GM19099 (cell line): ENCODE data around the gene TNIK.

Experiments
- POLR2A ChIP-seq: IDR thresholded peaks from 3 replicates; pipeline ENCODE4 v1.6.1; 2011; ENCODE audit warnings: low read depth; ENCODE audit not compliant: insufficient read length; ENCODE audit errors: extremely low read depth

Gene TNIK

DNA sequence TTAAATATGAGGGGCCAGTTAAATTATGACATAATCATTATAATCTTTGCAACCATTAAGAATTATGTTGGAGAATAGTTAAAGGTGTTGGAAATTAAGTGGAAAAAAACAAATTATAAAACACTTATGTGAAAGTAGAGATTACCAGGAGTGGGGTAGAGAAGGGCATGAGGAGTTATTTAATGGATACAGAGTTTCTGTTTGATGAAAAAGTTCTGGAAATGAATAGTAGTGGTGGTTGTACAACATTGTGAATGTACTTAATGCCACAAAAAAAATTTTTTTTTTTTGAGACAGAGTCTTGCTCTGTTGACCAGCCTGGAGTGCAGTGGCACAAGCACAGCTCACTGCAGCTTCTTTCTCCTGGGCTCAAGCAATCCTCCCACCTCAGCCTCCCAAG is 25.1 kb upstream of the TNIK start:
- no peak for TF ChIP-seq POLR2A

DNA sequence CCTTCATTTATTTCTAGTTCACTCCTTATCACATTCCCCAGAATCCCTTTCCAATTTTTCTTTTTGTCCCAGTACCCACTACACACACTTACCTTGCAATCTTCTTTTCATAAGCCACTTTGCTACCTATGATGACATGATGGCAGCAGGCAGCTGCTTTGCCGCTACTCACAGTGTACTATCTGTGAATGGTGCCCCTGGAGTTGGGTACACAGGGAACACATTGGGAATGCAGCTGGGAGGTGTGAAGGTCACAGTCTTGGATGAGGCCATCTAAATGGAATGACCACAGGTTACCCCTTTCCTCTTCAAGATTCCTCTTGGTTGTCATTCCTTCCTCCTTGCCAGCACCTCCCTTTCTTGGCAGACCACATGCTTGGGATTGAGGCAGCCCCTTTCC is 20.8 kb upstream of the TNIK start:
- TF ChIP-seq POLR2A: no peak

DNA sequence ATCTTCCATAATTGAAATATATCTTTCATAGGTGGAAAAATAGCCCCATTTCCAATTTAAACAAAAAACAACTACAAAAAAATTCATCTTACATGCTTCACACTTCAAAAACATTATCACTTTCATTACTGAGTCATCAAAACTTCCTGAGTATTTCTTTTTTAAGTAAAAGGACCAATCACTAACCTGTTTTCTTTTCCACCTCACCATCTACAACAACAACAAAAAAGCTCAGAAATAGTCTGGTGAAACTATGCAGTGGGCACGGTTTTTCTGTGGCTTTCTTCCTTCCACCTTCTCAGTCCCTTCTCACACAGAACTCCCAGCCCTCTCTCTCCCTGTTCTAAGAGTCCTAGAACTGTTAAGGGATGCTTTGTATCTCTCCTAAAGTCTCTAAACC is 20.3 kb upstream of the TNIK start:
- TF ChIP-seq POLR2A: no peak

DNA sequence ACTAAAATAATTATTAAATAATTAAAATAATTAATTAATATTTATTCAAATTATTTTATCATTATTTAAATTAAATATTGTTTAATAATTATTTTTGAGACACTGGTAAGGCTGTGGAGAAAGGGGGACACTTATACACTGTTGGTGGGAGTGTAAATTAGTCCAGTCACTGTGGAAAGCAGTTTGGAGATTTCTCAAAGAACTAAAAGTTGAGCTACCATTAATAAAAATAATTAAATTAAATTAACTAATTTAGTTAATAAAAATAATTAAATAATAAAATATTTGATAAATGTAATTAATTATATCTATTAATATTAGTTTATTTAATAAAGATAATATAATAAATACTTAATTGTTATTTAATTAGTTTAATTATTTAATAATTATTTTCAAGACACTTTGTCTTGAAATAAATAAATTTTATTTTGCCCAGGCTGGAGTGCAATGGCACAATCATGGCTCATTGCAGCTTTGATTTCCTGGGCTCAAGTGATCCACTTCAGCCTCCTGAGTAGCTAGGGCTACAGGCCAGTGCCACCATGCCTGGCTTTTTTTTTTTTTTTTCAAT is 16.4 kb upstream of the TNIK start:
- TF ChIP-seq POLR2A: no peak

GRCh38 chr3:171472552-171472951 is 12.3 kb upstream of the TNIK start:
- no peak for TF ChIP-seq POLR2A

- no peak for TF ChIP-seq POLR2A
Observed at GRCh38 chr3:171470714-171471227, 10.6 kb upstream of the TNIK start.

DNA sequence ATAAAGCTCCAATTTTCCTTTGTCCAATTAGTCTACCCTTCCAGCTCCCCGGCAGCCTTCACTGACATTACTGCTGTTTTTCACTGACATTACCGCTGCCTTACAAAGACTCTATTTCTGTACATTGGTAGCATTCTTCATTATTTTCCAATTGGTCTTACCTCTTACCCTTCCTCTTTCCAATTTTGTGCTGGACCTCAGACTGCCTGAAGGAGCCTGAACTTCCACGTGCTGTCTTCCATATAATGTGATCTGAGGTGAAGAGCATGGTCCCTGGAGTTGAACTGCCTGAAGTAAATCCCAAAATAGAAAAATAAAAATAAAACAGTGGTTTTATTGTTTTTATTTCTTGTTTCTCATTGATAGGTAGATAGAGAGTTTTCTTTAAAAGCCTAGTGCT is 9.2 kb upstream of the TNIK start:
- no peak for TF ChIP-seq POLR2A

GRCh38 chr3:171468296-171468906 is 8.2 kb upstream of the TNIK start:
- no peak for TF ChIP-seq POLR2A

DNA sequence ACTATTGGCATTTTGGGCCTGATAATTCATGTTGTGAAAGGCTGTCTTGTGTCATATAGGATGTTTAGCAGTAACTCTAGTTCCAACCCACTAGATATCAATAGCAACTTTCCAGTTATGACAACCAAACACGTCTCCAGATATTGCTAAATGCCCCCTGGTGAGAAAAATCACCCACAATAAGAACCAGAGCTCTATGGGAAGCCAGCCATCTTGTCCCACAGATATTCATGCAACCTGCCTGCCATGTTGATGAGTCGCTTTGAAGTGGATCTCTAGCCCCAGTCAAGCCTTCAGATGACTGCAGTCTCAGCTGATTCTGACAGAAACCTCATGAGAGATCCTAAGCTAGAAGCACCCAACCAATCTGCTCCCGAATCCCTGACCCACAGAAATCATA is 5.6 kb upstream of the TNIK start:
- TF ChIP-seq POLR2A: no peak

GRCh38 chr3:171464462-171464861 is 4.3 kb upstream of the TNIK start:
- no peak for TF ChIP-seq POLR2A

- TF ChIP-seq POLR2A: peak; percentile 30
Observed at GRCh38 chr3:171462224-171462623, 2.0 kb upstream of the TNIK start.

DNA sequence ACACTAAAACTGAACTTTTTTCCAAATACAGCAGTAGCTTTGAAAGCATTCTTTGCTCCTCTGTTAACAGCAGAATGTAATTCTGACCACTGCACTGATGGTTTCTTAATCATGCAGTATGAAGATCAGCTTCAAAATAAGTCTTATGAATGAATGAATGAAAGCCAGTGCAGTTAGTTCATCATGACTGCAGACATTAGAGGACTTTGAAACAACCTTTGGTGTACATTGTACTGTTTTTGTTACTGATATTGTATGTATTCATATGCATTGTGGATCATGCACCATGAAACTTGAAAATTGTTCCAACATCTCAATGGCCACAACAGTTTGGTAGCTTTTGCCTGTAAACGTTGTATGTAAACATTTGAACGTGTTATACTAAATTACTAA is 1.3 kb upstream of the TNIK start:
- TF ChIP-seq POLR2A: no peak

DNA sequence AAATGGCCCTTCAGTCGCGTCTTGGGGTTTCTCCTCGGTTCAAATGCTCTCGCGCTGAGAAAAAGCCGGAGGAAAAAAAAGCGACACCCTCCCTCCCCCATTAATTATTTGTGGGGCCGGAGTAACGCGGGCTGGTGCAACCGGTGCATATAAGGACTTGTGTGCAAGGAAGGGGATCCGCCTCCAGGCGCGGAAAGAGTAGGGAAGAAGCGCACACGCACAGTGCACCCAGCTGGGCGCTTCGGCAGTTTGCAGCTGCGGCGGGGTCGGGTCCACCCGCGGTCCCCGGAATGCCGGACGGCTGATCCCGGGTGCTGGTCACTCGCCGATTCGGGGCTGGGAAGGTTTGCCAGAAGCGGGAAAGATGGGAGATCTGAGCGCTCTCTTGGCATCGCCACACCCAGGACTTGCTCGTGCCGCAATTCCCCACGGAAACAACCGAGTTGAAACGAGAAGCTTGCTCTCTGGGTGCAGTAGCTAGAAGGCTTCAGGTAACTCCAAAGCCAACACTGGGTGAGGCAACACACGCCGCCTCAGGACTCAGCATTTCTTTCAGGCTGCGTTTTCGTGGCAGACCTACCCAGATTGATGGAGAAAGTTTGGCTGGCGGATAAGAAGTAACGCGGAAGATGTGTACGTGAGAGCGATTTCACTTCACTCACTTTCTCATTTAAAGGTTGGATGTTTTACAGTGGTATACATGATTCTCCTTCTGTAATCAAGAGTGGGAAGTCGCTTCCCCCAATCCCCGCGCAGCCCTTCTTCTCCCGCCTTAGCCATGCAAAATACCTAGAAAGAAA is 720 bp upstream of the TNIK start:
- TF ChIP-seq POLR2A: peak; percentile 41

- no peak for TF ChIP-seq POLR2A
Observed at GRCh38 chr3:171459137-171459941, 866 bp downstream of the TNIK start.

- no peak for TF ChIP-seq POLR2A
Observed at GRCh38 chr3:171458864-171459136, 1.4 kb downstream of the TNIK start.
